Measurements from ENCODE around the gene RNFT2. TPM values are rescaled to one million over a fixed set of nuclear protein-coding genes. Genes with fewer than 3 reads are reported as not detected.
A peak's percentile ranks its signal among the peaks of the same experiment; 100 is the strongest.

RNFT2 gene
- 2.6 and 2.7 TPM in 2 replicates for total RNA-seq

GRCh38 chr12:116737774-116738657, at the start of gene RNFT2, which contains the start of gene SPRING1:
Gene RNFT2 (plus strand): TSS chr12:116738315. CDS start chr12:116740498, 2,183 bp downstream.
Gene SPRING1 (minus strand): TSS chr12:116738069. CDS start chr12:116737900, 169 bp downstream.
- peak; percentile 97 for DNase-seq (ENCODE audit: low read depth, low spot score)

- no peak for DNase-seq (ENCODE audit: low read depth, low spot score)
Observed at GRCh38 chr12:116689521-116689920, 48.6 kb upstream of the RNFT2 start.

- no peak for DNase-seq (ENCODE audit: low read depth, low spot score)
Observed at GRCh38 chr12:116689979-116690744, 48.0 kb upstream of the RNFT2 start.

- DNase-seq (ENCODE audit: low read depth, low spot score) = no peak
Observed at GRCh38 chr12:116691205-116691604, 46.9 kb upstream of the RNFT2 start.

GRCh38 chr12:116691636-116692035, 46.5 kb upstream of the RNFT2 start:
- DNase-seq (ENCODE audit: low read depth, low spot score) = no peak

- no peak for DNase-seq (ENCODE audit: low read depth, low spot score)
Observed at GRCh38 chr12:116692605-116693004, 45.5 kb upstream of the RNFT2 start.

GRCh38 chr12:116693286-116694227, 44.6 kb upstream of the RNFT2 start:
- DNase-seq (ENCODE audit: low read depth, low spot score) = no peak

- DNase-seq (ENCODE audit: low read depth, low spot score) = no peak
Observed at GRCh38 chr12:116694653-116695463, 43.3 kb upstream of the RNFT2 start.

GRCh38 chr12:116695464-116695725, 42.7 kb upstream of the RNFT2 start:
- no peak for DNase-seq (ENCODE audit: low read depth, low spot score)

GRCh38 chr12:116697305-116697704, 40.8 kb upstream of the RNFT2 start:
- no peak for DNase-seq (ENCODE audit: low read depth, low spot score)

- DNase-seq (ENCODE audit: low read depth, low spot score) = no peak
Observed at GRCh38 chr12:116697716-116698115, 40.4 kb upstream of the RNFT2 start.

- no peak for DNase-seq (ENCODE audit: low read depth, low spot score)
Observed at GRCh38 chr12:116698116-116698515, 40.0 kb upstream of the RNFT2 start.

- no peak for DNase-seq (ENCODE audit: low read depth, low spot score)
Observed at GRCh38 chr12:116698554-116699075, 39.5 kb upstream of the RNFT2 start.

- no peak for DNase-seq (ENCODE audit: low read depth, low spot score)
Observed at GRCh38 chr12:116700066-116700465, 38.0 kb upstream of the RNFT2 start.

GRCh38 chr12:116701432-116701831, 36.7 kb upstream of the RNFT2 start:
- DNase-seq (ENCODE audit: low read depth, low spot score) = no peak

- DNase-seq (ENCODE audit: low read depth, low spot score) = peak; percentile 17
Observed at GRCh38 chr12:116703214-116703795, 34.8 kb upstream of the RNFT2 start.

GRCh38 chr12:116707751-116708150, 30.4 kb upstream of the RNFT2 start:
- no peak for DNase-seq (ENCODE audit: low read depth, low spot score)

- DNase-seq (ENCODE audit: low read depth, low spot score) = peak; percentile 10
Observed at GRCh38 chr12:116708826-116709756, 29.0 kb upstream of the RNFT2 start.

GRCh38 chr12:116709768-116710167, 28.3 kb upstream of the RNFT2 start:
- DNase-seq (ENCODE audit: low read depth, low spot score) = no peak
